ENCODE measurements around the gene RAB21.

- TF ChIP-seq CTCF (IDR thresholded peaks at IDR 0.05) (peak; percentile 18 to 66 (median 46)), POLR2A (IDR thresholded peaks at IDR 0.05) (no peak)
Measured at GRCh38 chr12:71846322-71846940, 91.8 kb downstream of the RAB21 start.
